Activated naive CD4-positive, alpha-beta T cell treated with anti-CD3 and anti-CD28 coated beads, Interleukin-2, amount 50 U/mL, for 72 hours (primary cell): ENCODE data around the gene NOS1AP. TPM values are rescaled to one million over a fixed set of nuclear protein-coding genes. Genes with fewer than 3 reads are reported as not detected.
"Not testable (repeated sequence)": the region's sequence is repeated elsewhere in the genome, so short reads cannot be mapped to it uniquely, and the experiment has no call there.

ENCODE experiments used
- ATAC-seq, 2 donors: fragments of 150-1000 bp; cut with Tn5 transposase; 2 replicates each; pipeline ENCODE4 v1.10.0; 2021; ENCODE audit warnings: mild to moderate bottlenecking in 2 of 2, moderate library complexity in 2 of 2
- DNase-seq, 2 donors: peaks; one replicate each; pipeline ENCODE4 v3.0.0; 2021 to 2022; ENCODE audit warnings: low spot score in 2 of 2
- H3K27ac Mint-ChIP-seq, 2 donors: one replicate each; pipeline ENCODE4 v1.8.0; 2022; ENCODE audit warnings: mild to moderate bottlenecking in 2 of 2, mixed read lengths in 2 of 2
- H3K36me3 Mint-ChIP-seq, 2 donors: one replicate each; pipeline ENCODE4 v1.8.0; 2022; ENCODE audit warnings: mixed read lengths in 2 of 2
- H3K9me3 Mint-ChIP-seq, 2 donors: one replicate each; pipeline ENCODE4 v1.8.0; 2022; ENCODE audit warnings: mixed read lengths in 2 of 2
- total RNA-seq, 2 donors: library from RNA; stranded (reverse); gene quantifications; one replicate each; pipeline ENCODE4 v1.2.3, GENCODE V29; 2022

NOS1AP gene
- total RNA-seq, 2 donors from 2014 or later = 0.18 to 0.27 TPM

DNA sequence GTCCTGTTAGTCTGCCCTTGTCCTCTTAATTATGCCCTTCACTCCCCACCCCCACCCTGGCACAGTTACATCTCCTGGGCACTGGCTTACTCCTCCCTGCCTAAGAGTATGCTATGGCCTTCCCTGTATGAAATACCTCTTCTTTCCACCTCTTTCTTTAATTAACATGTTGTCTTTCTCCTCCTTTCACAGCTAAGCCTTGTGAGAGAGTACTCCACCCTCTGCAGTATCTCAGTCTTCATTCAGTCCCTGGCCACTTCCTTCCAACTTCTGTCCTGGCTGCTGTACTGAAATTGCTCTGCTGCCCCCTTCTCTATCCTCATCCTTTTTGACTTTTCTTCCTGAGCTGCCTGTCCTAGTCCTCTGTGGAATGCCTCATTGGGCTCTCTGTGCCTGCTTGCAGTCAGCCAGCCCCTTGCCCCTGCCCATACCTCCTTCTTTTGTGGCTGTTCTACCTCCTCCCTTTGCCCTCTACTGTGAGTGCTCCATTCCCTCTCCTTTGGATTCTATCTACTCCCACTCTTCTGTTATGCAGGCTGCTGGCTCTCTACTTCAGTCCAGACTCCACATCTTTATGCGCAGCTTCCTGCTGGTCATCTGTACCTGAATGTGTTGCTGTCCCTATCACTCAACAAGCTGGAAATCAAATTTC, 8.3 kb downstream of the NOS1AP start:
- no peak for ATAC-seq
- Mint-ChIP-seq H3K9me3 (no peaks in the 10 kb centered on the region), H3K36me3 (no peaks in the 10 kb centered on the region), H3K27ac (no peak overlapping the region)
- DNase-seq = no peak

DNA sequence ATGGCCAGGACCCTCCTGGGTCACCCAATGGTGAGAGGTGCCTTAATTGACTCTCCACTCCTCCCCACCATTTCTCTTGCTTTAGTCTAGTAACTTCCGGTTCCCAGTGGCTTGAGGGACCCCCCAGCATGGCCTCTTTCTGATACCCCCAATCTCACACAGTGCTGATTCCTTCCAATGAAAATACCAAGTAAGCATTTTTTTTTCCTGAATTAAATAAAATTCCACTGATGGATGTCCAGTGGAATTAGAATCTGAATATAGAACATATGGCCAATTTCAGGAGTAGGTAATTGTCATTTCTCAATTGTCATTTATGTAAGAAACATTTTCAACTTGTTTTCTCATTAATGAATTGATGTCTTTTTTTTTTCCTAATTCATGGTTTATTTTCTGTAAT, 9.5 kb downstream of the NOS1AP start:
- no peak for DNase-seq
- no peak for ATAC-seq
- no peaks in the 10 kb centered on the region for H3K9me3 Mint-ChIP-seq
- peaks cover 0 to 3% of the 10 kb centered on the region in 2 donors for H3K36me3 Mint-ChIP-seq
- no peak overlapping the region for H3K27ac Mint-ChIP-seq

GRCh38 chr1:162080472-162081015, 11.1 kb downstream of the NOS1AP start:
- no peak for ATAC-seq
- Mint-ChIP-seq H3K9me3 (no peaks in the 10 kb centered on the region), H3K27ac (no peak overlapping the region), H3K36me3 (peaks cover 0 to 6% of the 10 kb centered on the region in 2 donors)
- DNase-seq = no peak

GRCh38 chr1:162081316-162081715, 11.8 kb downstream of the NOS1AP start:
- Mint-ChIP-seq H3K9me3 (no peaks in the 10 kb centered on the region), H3K36me3 (peaks cover 0 to 6% of the 10 kb centered on the region in 2 donors)
- ATAC-seq = no peak

GRCh38 chr1:162082080-162082479, 12.6 kb downstream of the NOS1AP start:
- not testable (repeated sequence) for DNase-seq, ATAC-seq, H3K9me3 Mint-ChIP-seq, H3K36me3 Mint-ChIP-seq, H3K27ac Mint-ChIP-seq

More at GRCh38 chr1:162081316-162081715, 11.8 kb downstream of the NOS1AP start:
- no peak overlapping the region for H3K27ac Mint-ChIP-seq
- no peak for DNase-seq

GRCh38 chr1:162083273-162083672, 13.8 kb downstream of the NOS1AP start:
- Mint-ChIP-seq H3K9me3 (no peaks in the 10 kb centered on the region), H3K27ac (no peak overlapping the region), H3K36me3 (peaks cover 0 to 6% of the 10 kb centered on the region in 2 donors)
- DNase-seq = no peak
- ATAC-seq = no peak

DNA sequence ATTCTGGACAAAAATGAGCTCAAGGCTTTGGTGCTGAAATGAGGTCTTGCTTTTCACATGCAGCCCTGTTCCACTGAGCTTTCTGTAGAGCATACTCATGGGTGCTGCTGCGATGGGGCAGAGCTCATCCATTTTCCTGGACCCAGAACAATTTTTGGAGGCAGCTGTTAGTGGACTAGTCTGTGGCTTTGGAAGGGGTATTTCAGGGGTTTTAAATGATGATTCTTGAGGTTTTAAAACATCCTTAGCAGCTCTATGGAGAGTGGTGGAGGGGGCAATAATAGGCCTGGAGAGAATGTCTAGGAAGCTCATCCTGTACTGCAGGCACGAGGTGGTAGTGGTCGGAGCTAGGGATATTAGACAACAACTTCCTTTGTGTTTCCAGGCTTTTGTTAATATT, 16.5 kb downstream of the NOS1AP start:
- H3K36me3 Mint-ChIP-seq = peaks cover 0 to 6% of the 10 kb centered on the region in 2 donors
- no peaks in the 10 kb centered on the region for H3K9me3 Mint-ChIP-seq
- H3K27ac Mint-ChIP-seq = no peak overlapping the region
- DNase-seq (no peak), ATAC-seq (no peak)

DNA sequence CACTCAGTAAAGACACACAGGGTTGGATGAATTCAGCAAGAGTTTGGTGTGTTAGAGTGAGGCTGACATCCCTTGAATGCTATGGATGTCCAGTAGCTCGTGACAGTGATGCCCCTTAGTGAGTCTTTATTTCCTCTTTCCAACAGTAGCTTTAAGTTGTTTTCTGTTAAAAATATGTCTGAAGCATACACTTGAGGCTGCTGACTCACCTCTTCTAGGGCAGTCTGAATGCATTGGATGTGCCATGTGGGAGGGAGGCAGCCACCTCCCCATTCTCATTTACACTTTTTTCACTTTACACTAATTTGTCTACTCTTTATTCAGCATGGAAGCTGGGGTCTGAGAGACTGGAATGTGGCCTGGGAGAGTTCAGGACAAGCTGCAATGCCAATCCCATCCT, 17.6 kb downstream of the NOS1AP start:
- ATAC-seq = no peak
- Mint-ChIP-seq H3K36me3 (peaks cover 0 to 6% of the 10 kb centered on the region in 2 donors), H3K9me3 (no peaks in the 10 kb centered on the region), H3K27ac (no peak overlapping the region)
- no peak for DNase-seq

- ATAC-seq (no peak), DNase-seq (no peak)
- H3K27ac Mint-ChIP-seq = no peak overlapping the region
- peaks cover 0 to 6% of the 10 kb centered on the region in 2 donors for H3K36me3 Mint-ChIP-seq
- H3K9me3 Mint-ChIP-seq = no peaks in the 10 kb centered on the region
These were observed 18.1 kb downstream of the NOS1AP start for GRCh38 chr1:162087574-162087973.

DNA sequence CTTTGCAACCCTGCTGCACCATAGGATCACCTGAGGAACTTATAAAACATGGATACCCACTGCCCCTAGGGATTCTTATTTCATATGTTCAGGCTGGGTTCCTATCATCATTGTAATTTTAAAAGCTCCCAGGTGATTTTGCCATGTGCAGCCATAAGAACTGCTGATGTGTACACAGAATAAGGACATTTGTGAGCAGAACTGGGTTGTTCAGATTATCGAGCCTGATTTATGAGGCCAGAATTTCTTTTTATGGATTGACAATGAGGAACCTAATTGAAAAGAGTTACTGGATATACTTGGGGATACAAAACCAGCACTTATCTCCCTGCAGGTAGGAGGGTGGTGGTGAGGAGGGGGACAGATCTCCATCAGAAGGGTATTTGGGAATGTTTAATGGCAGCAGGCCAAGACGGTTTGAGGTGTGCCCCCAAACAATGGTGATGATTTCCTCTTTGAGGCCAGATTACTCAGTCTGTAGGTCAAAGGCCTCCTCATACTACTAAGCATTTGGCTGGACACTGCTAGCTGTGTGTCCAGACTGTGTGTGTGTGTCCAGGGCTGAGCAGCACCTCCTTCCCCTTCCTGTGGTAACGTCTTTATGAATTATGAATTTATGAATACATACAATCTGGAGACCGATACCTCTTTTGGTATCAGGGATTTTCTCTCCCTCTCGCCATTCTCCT, 18.9 kb downstream of the NOS1AP start:
- no peak for DNase-seq
- no peak for ATAC-seq
- Mint-ChIP-seq H3K9me3 (no peaks in the 10 kb centered on the region), H3K36me3 (peaks cover 0 to 6% of the 10 kb centered on the region in 2 donors), H3K27ac (no peak overlapping the region)

GRCh38 chr1:162089748-162090147, 20.3 kb downstream of the NOS1AP start:
- H3K27ac Mint-ChIP-seq = no peak overlapping the region
- H3K36me3 Mint-ChIP-seq = no peaks in the 10 kb centered on the region
- ATAC-seq = no peak
- no peaks in the 10 kb centered on the region for H3K9me3 Mint-ChIP-seq
- no peak for DNase-seq

- no peaks in the 10 kb centered on the region for H3K36me3 Mint-ChIP-seq
- no peak overlapping the region for H3K27ac Mint-ChIP-seq
- ATAC-seq (no peak), DNase-seq (no peak)
- no peaks in the 10 kb centered on the region for H3K9me3 Mint-ChIP-seq
These were observed 20.9 kb downstream of the NOS1AP start for GRCh38 chr1:162090378-162090777.

- Mint-ChIP-seq H3K36me3 (no peaks in the 10 kb centered on the region), H3K9me3 (no peaks in the 10 kb centered on the region)
- ATAC-seq = no peak
These were observed 22.4 kb downstream of the NOS1AP start for GRCh38 chr1:162091681-162092524.

DNA sequence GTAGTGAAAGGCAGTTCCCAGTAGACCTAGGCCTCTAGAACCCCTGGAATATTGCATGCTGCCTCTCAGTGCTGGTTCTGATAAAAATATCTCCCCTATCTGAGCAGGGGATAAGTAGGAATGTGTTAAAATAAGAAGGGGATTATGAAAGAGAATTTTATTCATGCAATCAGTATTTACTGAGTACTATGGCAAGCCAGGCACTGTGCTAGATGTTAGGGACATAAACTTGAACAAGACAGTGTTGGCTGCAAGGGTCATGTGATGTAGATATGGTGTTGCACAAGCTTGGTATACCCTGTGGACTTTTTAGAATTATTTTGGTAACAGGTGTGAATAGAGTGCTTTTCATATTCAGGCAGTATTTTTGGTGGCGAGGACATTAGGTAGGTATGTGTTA, 23.6 kb downstream of the NOS1AP start:
- Mint-ChIP-seq H3K36me3 (no peaks in the 10 kb centered on the region), H3K27ac (no peak overlapping the region), H3K9me3 (no peaks in the 10 kb centered on the region)
- no peak for ATAC-seq
- DNase-seq = no peak

More at GRCh38 chr1:162091681-162092524, 22.4 kb downstream of the NOS1AP start:
- H3K27ac Mint-ChIP-seq = no peak overlapping the region
- no peak for DNase-seq

- H3K27ac Mint-ChIP-seq = no peak overlapping the region
- H3K9me3 Mint-ChIP-seq = no peaks in the 10 kb centered on the region
- no peaks in the 10 kb centered on the region for H3K36me3 Mint-ChIP-seq
- ATAC-seq (no peak), DNase-seq (no peak)
These were observed 24.8 kb downstream of the NOS1AP start for GRCh38 chr1:162094271-162094670.

- H3K27ac Mint-ChIP-seq = no peak overlapping the region
- DNase-seq (no peak), ATAC-seq (no peak)
- H3K9me3 Mint-ChIP-seq = no peaks in the 10 kb centered on the region
- H3K36me3 Mint-ChIP-seq = no peaks in the 10 kb centered on the region
These were observed 25.2 kb downstream of the NOS1AP start for GRCh38 chr1:162094723-162095122.

- H3K27ac Mint-ChIP-seq = no peak overlapping the region
- ATAC-seq = no peak
- peaks cover 18 to 19% of the 10 kb centered on the region in 2 donors for H3K9me3 Mint-ChIP-seq
These were observed 38.4 kb downstream of the NOS1AP start for GRCh38 chr1:162107911-162108310.

More at GRCh38 chr1:162107911-162108310, 38.4 kb downstream of the NOS1AP start:
- no peak for DNase-seq
- peaks cover 2 to 21% of the 10 kb centered on the region in 2 donors for H3K36me3 Mint-ChIP-seq
